ENCODE results near the gene MRC2. TPM values are rescaled to one million over a fixed set of nuclear protein-coding genes. Genes with fewer than 3 reads are reported as not detected.

The MRC2 gene
- total RNA-seq, 4 donors from 2014 or later: 7.9 to 47.2 (median 14.5) TPM

DNA sequence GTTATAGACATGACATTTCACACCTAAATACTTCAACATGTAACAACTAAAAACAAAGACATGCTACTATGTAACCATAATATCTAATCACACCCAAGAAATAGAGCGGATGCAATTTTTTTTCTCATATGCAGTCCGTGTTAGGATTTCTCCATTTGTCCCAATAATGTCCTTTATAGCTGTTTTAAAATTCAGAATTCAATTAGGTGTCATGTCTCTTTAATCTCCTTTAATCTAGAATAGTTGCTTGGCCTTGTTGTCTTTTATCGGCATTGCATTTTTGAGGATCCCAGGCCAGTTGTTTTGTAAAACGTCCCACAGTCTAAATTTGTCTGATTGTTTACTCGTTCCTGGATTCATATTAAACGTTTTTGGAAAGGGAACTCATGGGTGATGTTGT is 14.5 kb downstream of the MRC2 start:
- WGBS, 2 donors (ENCODE audit: low coverage in 1 of 2): 75 to 79% methylated on average over 4 to 6 of the region's 6 CpGs
- TF ChIP-seq EP300 (IDR thresholded peaks at IDR 0.05; ENCODE audit: low read depth) (no peak), POLR2A (IDR thresholded peaks at IDR 0.05) (no peak), POLR2AphosphoS5 (IDR thresholded peaks at IDR 0.05) (no peak), CTCF (IDR thresholded peaks at IDR 0.05) (no peak)
- Histone ChIP-seq H3K4me3 (no peak overlapping the region), H3K4me1 (no peaks in the 10 kb centered on the region), H3K27ac (no peak overlapping the region), H3K27me3 (no peaks in the 10 kb centered on the region), H3K9me3 (no peaks in the 10 kb centered on the region), H3K36me3 (no peaks in the 10 kb centered on the region)
- intact Hi-C loops (cut with DNase I; ENCODE audit: low total_unique reads): no loop called here
- in situ Hi-C loops (cut with MboI; ENCODE audit: low pct_ligation_motif_present in 1 of 4, low pct_unique_long_range_greater_than_20kb in 1 of 4, low sequenced_read_pairs in 3 of 4): no loop called here
- DNase-seq: no peak

- Histone ChIP-seq H3K4me1 (peaks cover 0 to 4% (median 0%) of the 10 kb centered on the region in 4 donors), H3K27me3 (no peaks in the 10 kb centered on the region), H3K27ac (no peak overlapping the region), H3K36me3 (no peaks in the 10 kb centered on the region), H3K9me3 (no peaks in the 10 kb centered on the region), H3K4me3 (no peak overlapping the region)
- no peak for DNase-seq
- TF ChIP-seq CTCF (IDR thresholded peaks at IDR 0.05) (no peak), EP300 (IDR thresholded peaks at IDR 0.05; ENCODE audit: low read depth) (no peak), POLR2AphosphoS5 (IDR thresholded peaks at IDR 0.05) (no peak), POLR2A (IDR thresholded peaks at IDR 0.05) (no peak)
- intact Hi-C loops (cut with DNase I; ENCODE audit: low total_unique reads) (no loop called here), in situ Hi-C loops (cut with MboI; ENCODE audit: low pct_ligation_motif_present in 1 of 4, low pct_unique_long_range_greater_than_20kb in 1 of 4, low sequenced_read_pairs in 3 of 4) (no loop called here)
- WGBS, 2 donors (ENCODE audit: low coverage in 1 of 2): 74 to 75% methylated on average over 6 of the region's 6 CpGs
Observed at GRCh38 chr17:62643496-62643895, 16.0 kb downstream of the MRC2 start.

- H3K4me3 ChIP-seq: no peak overlapping the region
- no peaks in the 10 kb centered on the region for H3K27me3 ChIP-seq
- TF ChIP-seq EP300 (IDR thresholded peaks at IDR 0.05; ENCODE audit: low read depth) (no peak), POLR2AphosphoS5 (IDR thresholded peaks at IDR 0.05) (no peak), CTCF (IDR thresholded peaks at IDR 0.05) (no peak), POLR2A (IDR thresholded peaks at IDR 0.05) (no peak)
- no peaks in the 10 kb centered on the region for H3K36me3 ChIP-seq
- H3K27ac ChIP-seq: no peak overlapping the region
- no peaks in the 10 kb centered on the region for H3K9me3 ChIP-seq
- H3K4me1 ChIP-seq: peaks cover 0 to 8% (median 0%) of the 10 kb centered on the region in 4 donors
- intact Hi-C loops (cut with DNase I; ENCODE audit: low total_unique reads) (no loop called here), in situ Hi-C loops (cut with MboI; ENCODE audit: low pct_ligation_motif_present in 1 of 4, low pct_unique_long_range_greater_than_20kb in 1 of 4, low sequenced_read_pairs in 3 of 4) (no loop called here)
- WGBS, 2 donors (ENCODE audit: low coverage in 1 of 2): 81 to 95% methylated on average over 8 to 17 of the region's 17 CpGs
- DNase-seq: no peak
Observed at GRCh38 chr17:62644487-62645173, 17.2 kb downstream of the MRC2 start.

GRCh38 chr17:62648251-62648955 is 20.9 kb downstream of the MRC2 start:
- Histone ChIP-seq H3K4me3 (no peak overlapping the region), H3K27ac (peak overlapping the region in 1 of 4 donors; percentile 1), H3K36me3 (no peaks in the 10 kb centered on the region), H3K27me3 (no peaks in the 10 kb centered on the region), H3K4me1 (peaks cover 8 to 22% (median 15%) of the 10 kb centered on the region in 4 donors), H3K9me3 (no peaks in the 10 kb centered on the region)
- DNase-seq: no peak
- in situ Hi-C loops (cut with MboI; ENCODE audit: low pct_ligation_motif_present in 1 of 4, low pct_unique_long_range_greater_than_20kb in 1 of 4, low sequenced_read_pairs in 3 of 4) (no loop called here), intact Hi-C loops (cut with DNase I; ENCODE audit: low total_unique reads) (no loop called here)
- no peak for TF ChIP-seq EP300 (IDR thresholded peaks at IDR 0.05; ENCODE audit: low read depth)
- no peak for TF ChIP-seq POLR2AphosphoS5 (IDR thresholded peaks at IDR 0.05)
- TF ChIP-seq POLR2A (IDR thresholded peaks at IDR 0.05): no peak
- no peak for TF ChIP-seq CTCF (IDR thresholded peaks at IDR 0.05)
- 53 to 62% methylated on average over 5 to 15 of the region's 15 CpGs for WGBS, 2 donors (ENCODE audit: low coverage in 1 of 2)
